SK-N-SH (cell line): Measurements from ENCODE around the gene EGFLAM. TPM values are rescaled to one million over a fixed set of nuclear protein-coding genes. Genes with fewer than 3 reads are reported as not detected.

Source experiments
- CTCF ChIA-PET: fragments of 300-600, 350-600 bp; formaldehyde crosslinking; extraction: SDS; loops from one replicate; lab custom pipeline; 2021; lab: Yijun Ruan, JAX
- POLR2A ChIA-PET: fragments of 350-600 bp; sonication (Branson Sonifier 250); formaldehyde crosslinking; extraction: SDS; loops from one replicate; lab custom pipeline; 2020; ENCODE audit warnings: antibody characterized with exemption, inconsistent platforms; lab: Yijun Ruan, JAX
- DNase-seq: peaks from one replicate; pipeline ENCODE4 v3.0.0; 2012
- H2AFZ ChIP-seq: fragments of 200-600 bp; sonication (generic); 2 replicates; pipeline ENCODE4 v1.8.1; 2016; ENCODE audit warnings: antibody characterized with exemption, mild to moderate bottlenecking, low read depth
- H3F3A ChIP-seq: fragments of 200-600 bp; sonication (generic); replicated peaks from 2 replicates; pipeline ENCODE3; 2016; ENCODE audit warnings: antibody characterized with exemption, mild to moderate bottlenecking; ENCODE audit not compliant: insufficient read depth
- H3K27ac ChIP-seq, 2 experiments: fragments of 200-500 bp in 1 of 2; fragments of 200-600 bp in 1 of 2; sonication (Bioruptor generic) in 1 of 2; sonication (generic), shearing (Covaris generic) in 1 of 2; 2 replicates each; pipeline versions ENCODE4 v1.5.1 to v1.6.1; 2014 to 2016; ENCODE audit warnings: low read depth in 2 of 2, inconsistent platforms in 1 of 2, low read length in 1 of 2, mild to moderate bottlenecking in 1 of 2, mixed read lengths in 1 of 2
- H3K27me3 ChIP-seq: fragments of 200-600 bp; sonication (generic), shearing (Covaris generic); 2 replicates; pipeline ENCODE4 v1.6.1; 2016; ENCODE audit warnings: mixed run types; ENCODE audit not compliant: insufficient read depth
- H3K36me3 ChIP-seq, 2 experiments: fragments of 200-500 bp in 1 of 2; fragments of 200-600 bp in 1 of 2; sonication (Bioruptor generic) in 1 of 2; sonication (generic) in 1 of 2; replicated peaks in 1 of 2; 2 replicates each; pipeline versions ENCODE3 to v1.5.1; 2014 to 2016; ENCODE audit warnings: low read length in 1 of 2, mild to moderate bottlenecking in 1 of 2; ENCODE audit not compliant: insufficient read depth in 2 of 2, control insufficient read depth in 1 of 2
- H3K4me1 ChIP-seq, 2 experiments: fragments of 200-500 bp in 1 of 2; fragments of 200-600 bp in 1 of 2; sonication (Bioruptor generic) in 1 of 2; sonication (generic), shearing (Covaris generic) in 1 of 2; 2 replicates each; pipeline versions ENCODE4 v1.5.1 to v1.6.1; 2014 to 2016; ENCODE audit warnings: low read depth in 1 of 2, low read length in 1 of 2, mixed run types in 1 of 2; ENCODE audit not compliant: insufficient read depth in 2 of 2, control insufficient read depth in 1 of 2
- H3K4me2 ChIP-seq: fragments of 200-600 bp; sonication (generic), shearing (Covaris generic); 2 replicates; pipeline ENCODE4 v1.6.1; 2017; ENCODE audit warnings: mixed run types
- H3K4me3 ChIP-seq, 2 experiments: fragments of 200-500 bp in 1 of 2; fragments of 200-600 bp in 1 of 2; sonication (Bioruptor generic) in 1 of 2; sonication (generic), shearing (Covaris generic) in 1 of 2; 2 replicates each; pipeline versions ENCODE4 v1.5.1 to v1.8.1; 2014 to 2016; ENCODE audit warnings: low read depth in 2 of 2, inconsistent platforms in 1 of 2, low read length in 1 of 2, mild to moderate bottlenecking in 1 of 2, mixed read lengths in 1 of 2, moderate library complexity in 1 of 2
- H3K79me2 ChIP-seq: fragments of 200-600 bp; sonication (generic); 2 replicates; pipeline ENCODE4 v1.8.1; 2017; ENCODE audit warnings: mild to moderate bottlenecking; ENCODE audit not compliant: insufficient read depth
- H3K9ac ChIP-seq: fragments of 200-600 bp; sonication (generic); 2 replicates; pipeline ENCODE4 v1.6.1; 2017; ENCODE audit warnings: mixed run types
- H3K9me2 ChIP-seq: fragments of 200-600 bp; sonication (generic); 2 replicates; pipeline ENCODE4 v1.6.1; 2017; ENCODE audit warnings: mixed run types
- H3K9me3 ChIP-seq: fragments of 200-600 bp; sonication (generic); 2 replicates; pipeline ENCODE4 v1.6.1; 2017; ENCODE audit warnings: mixed run types, mild to moderate bottlenecking, moderate library complexity
- H4K20me1 ChIP-seq: fragments of 200-600 bp; sonication (generic); 2 replicates; pipeline ENCODE4 v1.6.1; 2017; ENCODE audit warnings: mild to moderate bottlenecking, mixed run types; ENCODE audit not compliant: insufficient read depth
- CHD2 ChIP-seq: fragments of 150-350 bp; IDR thresholded peaks from 2 replicates; pipeline ENCODE4 v1.6.1; 2018; ENCODE audit warnings: low read length; ENCODE audit not compliant: partially characterized antibody
- EP300 ChIP-seq, 2 experiments: IDR thresholded peaks; 2 replicates each; pipeline versions ENCODE4 v1.4.0 to v1.6.1; 2012; ENCODE audit warnings: borderline replicate concordance in 1 of 2, low read depth in 1 of 2, low read length in 1 of 2
- EZH2phosphoT487 ChIP-seq: fragments of 200-600 bp; sonication (generic); IDR thresholded peaks from 2 replicates; pipeline ENCODE4 v1.6.1; 2017; ENCODE audit warnings: low read depth, mixed run types, mild to moderate bottlenecking, antibody characterized with exemption, moderate library complexity, borderline replicate concordance
- FOSL2 ChIP-seq: IDR thresholded peaks from 2 replicates; pipeline ENCODE4 v1.4.0; 2012; ENCODE audit warnings: low read depth, mild to moderate bottlenecking, moderate library complexity, borderline replicate concordance
- FOXJ3 ChIP-seq: sonication (generic); formaldehyde crosslinking; IDR thresholded peaks from 2 replicates; pipeline ENCODE4 v1.5.1; 2020; ENCODE audit warnings: mild to moderate bottlenecking, missing genetic modification reagents
- FOXM1 ChIP-seq: IDR thresholded peaks from 2 replicates; pipeline ENCODE4 v1.4.0; 2012; ENCODE audit warnings: low read depth, mild to moderate bottlenecking
- GABPA ChIP-seq: IDR thresholded peaks from 2 replicates; pipeline ENCODE4 v1.4.0; 2012; ENCODE audit warnings: low read depth, mild to moderate bottlenecking
- GATA2 ChIP-seq: sonication (generic); formaldehyde crosslinking; IDR thresholded peaks from 2 replicates; pipeline ENCODE4 v1.5.0; 2020; ENCODE audit warnings: mild to moderate bottlenecking, missing genetic modification reagents
- IRF3 ChIP-seq: fragments of 150-350 bp; IDR thresholded peaks from 2 replicates; pipeline ENCODE4 v1.6.1; 2016; ENCODE audit warnings: mild to moderate bottlenecking, low read depth, low read length
- MAX ChIP-seq: IDR thresholded peaks from 2 replicates; pipeline ENCODE4 v1.4.0; 2012; ENCODE audit warnings: low read depth
- MEF2A ChIP-seq: IDR thresholded peaks from 2 replicates; pipeline ENCODE4 v1.4.0; 2012; ENCODE audit warnings: low read depth, borderline replicate concordance
- PBX3 ChIP-seq: IDR thresholded peaks from 2 replicates; pipeline ENCODE4; 2012
- RCOR1 ChIP-seq: fragments of 150-350 bp; IDR thresholded peaks from 2 replicates; pipeline ENCODE4 v1.6.1; 2017; ENCODE audit warnings: antibody characterized with exemption, low read length
- REST ChIP-seq: IDR thresholded peaks from 2 replicates; pipeline ENCODE4 v1.6.1; 2012; ENCODE audit warnings: mild to moderate bottlenecking, low read depth, low read length, moderate library complexity
- RFX5 ChIP-seq: IDR thresholded peaks from 2 replicates; pipeline ENCODE4 v1.6.1; 2012; ENCODE audit warnings: mild to moderate bottlenecking, improper control_type of control experiment, low read length
- USF1 ChIP-seq: IDR thresholded peaks from 2 replicates; pipeline ENCODE4 v1.4.0; 2012; ENCODE audit warnings: low read depth, borderline replicate concordance
- YY1 ChIP-seq: IDR thresholded peaks from 2 replicates; pipeline ENCODE4 v1.4.0; 2012; ENCODE audit warnings: low read depth, mild to moderate bottlenecking
- WGBS: methylation state at CpG from one replicate; pipeline ENCODE4 v1.1.6; 2017; ENCODE audit warnings: low lambda C conversion rate; 5-methylcytosine and 5-hydroxymethylcytosine counted together
- polyA plus RNA-seq, 3 experiments: library from polyadenylated mRNA; depleted of rRNA; stranded (reverse); fragments of >200 nt; gene quantifications; 2 replicates each; pipeline ENCODE4 v1.2.3, GENCODE V29; 2012

EGFLAM gene
- polyA plus RNA-seq, 1 of the 3 experiments (the other 2 are of a cell fraction), result 0.05 TPM

GRCh38 chr5:38400365-38400764 lies 142.0 kb downstream of the EGFLAM start:
- H3F3A ChIP-seq, result no peaks in the 10 kb centered on the region
- H3K9me2 ChIP-seq, result no peaks in the 10 kb centered on the region
- no peaks in the 10 kb centered on the region for H3K79me2 ChIP-seq
- H3K36me3 ChIP-seq, result no peaks in the 10 kb centered on the region
- no peak for TF ChIP-seq RCOR1
- TF ChIP-seq, all 33 proteins: peak for 0
- Histone ChIP-seq H3K4me1 (peaks cover 0 to 4% of the 10 kb centered on the region in 2 experiments; a peak in 1 of 4 replicates), H2AFZ (no peak overlapping the region), H3K27me3 (no peaks in the 10 kb centered on the region; the same call in 1 of the 2 replicates), H3K27ac (no peak overlapping the region), H3K4me3 (no peak overlapping the region), H3K9ac (no peak overlapping the region), H3K9me3 (no peaks in the 10 kb centered on the region), H3K4me2 (no peak overlapping the region), H4K20me1 (no peaks in the 10 kb centered on the region)
- WGBS, result 49% methylated on average over 2 of the region's 2 CpGs
- POLR2A ChIA-PET, result no interaction called here
- CTCF ChIA-PET, result interaction anchor here (0.9 to 3.7 kb wide), 3 partner anchors 17 to 409 kb away, joined by 3 to 18 read pairs (median 4); no protein-coding TSS in a partner anchor
- DNase-seq, result no peak

GRCh38 chr5:38401145-38401544 lies 142.8 kb downstream of the EGFLAM start:
- Histone ChIP-seq H3K9me3 (no peaks in the 10 kb centered on the region), H3K27me3 (no peaks in the 10 kb centered on the region; the same call in 1 of the 2 replicates), H3K4me2 (no peak overlapping the region), H3K27ac (no peak overlapping the region), H4K20me1 (no peaks in the 10 kb centered on the region), H3F3A (no peaks in the 10 kb centered on the region), H3K9ac (no peak overlapping the region), H3K36me3 (no peaks in the 10 kb centered on the region), H3K9me2 (no peaks in the 10 kb centered on the region), H2AFZ (no peak overlapping the region), H3K4me1 (peaks cover 0 to 4% of the 10 kb centered on the region in 2 experiments; a peak in 1 of 4 replicates), H3K4me3 (no peak overlapping the region), H3K79me2 (no peaks in the 10 kb centered on the region)
- DNase-seq, result no peak
- CTCF ChIA-PET, result interaction anchor here (1.2 to 3.7 kb wide), 4 partner anchors 18 to 193 kb away, joined by 3 to 18 read pairs (median 4); no protein-coding TSS in a partner anchor
- WGBS, result 4% methylated on average over 1 of the region's 1 CpG
- POLR2A ChIA-PET, result no interaction called here
- no peak for TF ChIP-seq GABPA
- TF ChIP-seq EP300 (IDR thresholded peaks at IDR 0.05; ENCODE audit: borderline replicate concordance in 1 of 2, low read depth in 1 of 2, low read length in 1 of 2), result no peak
- TF ChIP-seq IRF3, result no peak
- no peak for TF ChIP-seq MEF2A
- TF ChIP-seq FOXM1, result no peak
- no peak for TF ChIP-seq REST
- no peak for TF ChIP-seq YY1
- no peak for TF ChIP-seq CHD2
- TF ChIP-seq RFX5, result no peak
- no peak for TF ChIP-seq MAX
- TF ChIP-seq PBX3, result no peak
- no peak for TF ChIP-seq EZH2phosphoT487
- no peak for TF ChIP-seq RCOR1
- no peak for TF ChIP-seq USF1
- no peak for TF ChIP-seq GATA2 (CRISPR knock-in tag)
- no peak for TF ChIP-seq FOSL2
- no peak for TF ChIP-seq FOXJ3 (CRISPR knock-in tag)
